DND-41 (cell line): Measurements from ENCODE around the gene MCC.

Experiments used
- ATAC-seq: fragments of 200-7000 bp; cut with Tn5 transposase; 3 replicates; pipeline ENCODE4 v1.9.1; 2021; ENCODE audit warnings: low read depth; ENCODE audit not compliant: insufficient read depth
- DNase-seq: peaks from one replicate; pipeline ENCODE4 v3.0.0-alpha.2; 2020
- H2AFZ ChIP-seq: 2 replicates; pipeline ENCODE4 v1.6.0; 2012; ENCODE audit warnings: low read depth, low read length
- H3K27ac ChIP-seq: 2 replicates; pipeline ENCODE4 v1.5.1; 2012; ENCODE audit warnings: low read length, inconsistent platforms
- H3K27me3 ChIP-seq: fragments of 200-600 bp; sonication (generic); 2 replicates; pipeline ENCODE4 v1.6.0; 2012; ENCODE audit warnings: low read length, mild to moderate bottlenecking, inconsistent platforms; ENCODE audit not compliant: insufficient read depth, poor library complexity
- H3K36me3 ChIP-seq: 2 replicates; pipeline ENCODE4 v1.5.1; 2012; ENCODE audit warnings: low read length, inconsistent platforms; ENCODE audit not compliant: insufficient read depth
- H3K4me1 ChIP-seq: 2 replicates; pipeline ENCODE4 v1.5.1; 2012; ENCODE audit warnings: mild to moderate bottlenecking, low read length; ENCODE audit not compliant: insufficient read depth
- H3K4me2 ChIP-seq: 2 replicates; pipeline ENCODE4 v1.6.0; 2012; ENCODE audit warnings: mild to moderate bottlenecking, moderate library complexity, low read length, inconsistent platforms; ENCODE audit not compliant: insufficient read depth
- H3K4me3 ChIP-seq, 2 experiments: fragments of 200-600 bp in 1 of 2; shearing (Covaris generic) in 1 of 2; 2 replicates each; pipeline ENCODE4 v1.5.1; 2012 to 2016; ENCODE audit warnings: inconsistent platforms in 2 of 2, low read length in 2 of 2, mild to moderate bottlenecking in 2 of 2, low read depth in 1 of 2, moderate library complexity in 1 of 2
- H3K79me2 ChIP-seq: 2 replicates; pipeline ENCODE4 v1.6.0; 2012; ENCODE audit warnings: low read length, inconsistent platforms; ENCODE audit not compliant: insufficient read depth
- H3K9ac ChIP-seq: 2 replicates; pipeline ENCODE4 v1.6.0; 2012; ENCODE audit warnings: low read depth, mild to moderate bottlenecking, inconsistent platforms, low read length, moderate library complexity
- H3K9me3 ChIP-seq: 2 replicates; pipeline ENCODE4 v1.5.1; 2012; ENCODE audit warnings: low read length, moderate library complexity, mild to moderate bottlenecking, inconsistent platforms; ENCODE audit not compliant: insufficient read depth, severe bottlenecking
- H4K20me1 ChIP-seq: 2 replicates; pipeline ENCODE4 v1.6.0; 2012; ENCODE audit warnings: low read length; ENCODE audit not compliant: insufficient read depth
- EZH2 ChIP-seq: IDR thresholded peaks from 3 replicates; pipeline ENCODE4 v1.6.1; 2012; ENCODE audit warnings: borderline replicate concordance, low read depth, mild to moderate bottlenecking, moderate library complexity, low read length, inconsistent platforms; ENCODE audit not compliant: severe bottlenecking
- TF ChIP-seq, protein P1 (sequence below): IDR thresholded peaks from 2 replicates; pipeline ENCODE4 v1.5.1; 2012; ENCODE audit warnings: borderline replicate concordance, low read length, moderate library complexity, mild to moderate bottlenecking; ENCODE audit not compliant: poor library complexity, severe bottlenecking; ENCODE audit errors: extremely low read depth

MCC gene

GRCh38 chr5:113205323-113205722 is 282.9 kb downstream of the MCC start:
- ATAC-seq = no peak
- H4K20me1 ChIP-seq = no peaks in the 10 kb centered on the region
- no peak overlapping the region for H2AFZ ChIP-seq
- H3K27ac ChIP-seq = no peak overlapping the region
- TF ChIP-seq EZH2 = no peak
- TF ChIP-seq, protein P1, sequence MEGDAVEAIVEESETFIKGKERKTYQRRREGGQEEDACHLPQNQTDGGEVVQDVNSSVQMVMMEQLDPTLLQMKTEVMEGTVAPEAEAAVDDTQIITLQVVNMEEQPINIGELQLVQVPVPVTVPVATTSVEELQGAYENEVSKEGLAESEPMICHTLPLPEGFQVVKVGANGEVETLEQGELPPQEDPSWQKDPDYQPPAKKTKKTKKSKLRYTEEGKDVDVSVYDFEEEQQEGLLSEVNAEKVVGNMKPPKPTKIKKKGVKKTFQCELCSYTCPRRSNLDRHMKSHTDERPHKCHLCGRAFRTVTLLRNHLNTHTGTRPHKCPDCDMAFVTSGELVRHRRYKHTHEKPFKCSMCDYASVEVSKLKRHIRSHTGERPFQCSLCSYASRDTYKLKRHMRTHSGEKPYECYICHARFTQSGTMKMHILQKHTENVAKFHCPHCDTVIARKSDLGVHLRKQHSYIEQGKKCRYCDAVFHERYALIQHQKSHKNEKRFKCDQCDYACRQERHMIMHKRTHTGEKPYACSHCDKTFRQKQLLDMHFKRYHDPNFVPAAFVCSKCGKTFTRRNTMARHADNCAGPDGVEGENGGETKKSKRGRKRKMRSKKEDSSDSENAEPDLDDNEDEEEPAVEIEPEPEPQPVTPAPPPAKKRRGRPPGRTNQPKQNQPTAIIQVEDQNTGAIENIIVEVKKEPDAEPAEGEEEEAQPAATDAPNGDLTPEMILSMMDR = no peak
- H3K27me3 ChIP-seq = no peaks in the 10 kb centered on the region
- no peaks in the 10 kb centered on the region for H3K79me2 ChIP-seq
- H3K36me3 ChIP-seq = no peaks in the 10 kb centered on the region
- no peaks in the 10 kb centered on the region for H3K9me3 ChIP-seq
- H3K4me3 ChIP-seq = no peak overlapping the region
- no peak overlapping the region for H3K4me2 ChIP-seq
- H3K9ac ChIP-seq = no peak overlapping the region
- H3K4me1 ChIP-seq = no peaks in the 10 kb centered on the region
- DNase-seq = no peak

- ATAC-seq (no peak), DNase-seq (no peak)
- H3K4me2 ChIP-seq = no peak overlapping the region
Measured at GRCh38 chr5:113204525-113205161, 283.6 kb downstream of the MCC start.

DNA sequence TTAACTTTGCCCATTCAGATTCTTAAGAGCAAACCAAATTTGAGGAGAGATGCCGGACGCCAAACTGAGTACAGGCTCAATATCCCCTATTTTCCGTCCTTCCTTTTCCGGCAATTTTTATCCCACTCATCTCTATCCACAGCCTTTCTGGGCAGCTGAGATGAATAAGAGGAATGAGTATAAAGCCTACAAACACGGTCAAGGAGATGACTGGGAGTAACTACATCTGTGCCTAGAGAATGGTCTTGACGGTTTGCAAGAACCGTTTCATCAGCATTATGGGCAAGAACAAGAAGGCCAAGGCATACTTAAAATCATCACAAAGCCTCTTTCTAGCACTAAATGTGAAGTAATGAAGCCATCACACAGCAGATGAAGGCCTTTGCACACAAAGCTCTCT is 284.3 kb downstream of the MCC start:
- no peaks in the 10 kb centered on the region for H3K27me3 ChIP-seq
- no peak overlapping the region for H3K27ac ChIP-seq
- no peak overlapping the region for H3K4me3 ChIP-seq
- ATAC-seq (no peak), DNase-seq (no peak)
- no peaks in the 10 kb centered on the region for H3K4me1 ChIP-seq
- H3K79me2 ChIP-seq = no peaks in the 10 kb centered on the region
- no peak for TF ChIP-seq EZH2
- TF ChIP-seq, protein P1 = no peak
- H3K9me3 ChIP-seq = no peaks in the 10 kb centered on the region
- no peak overlapping the region for H3K9ac ChIP-seq
- no peak overlapping the region for H3K4me2 ChIP-seq
- H2AFZ ChIP-seq = 0 out of 2 replicates have a peak overlapping the region, but pooled peaks have one; percentile 38
- H3K36me3 ChIP-seq = no peaks in the 10 kb centered on the region
- H4K20me1 ChIP-seq = no peaks in the 10 kb centered on the region

More at GRCh38 chr5:113204525-113205161, 283.6 kb downstream of the MCC start:
- Histone ChIP-seq H3K9ac (no peak overlapping the region), H3K27me3 (no peaks in the 10 kb centered on the region), H3K79me2 (no peaks in the 10 kb centered on the region), H3K9me3 (no peaks in the 10 kb centered on the region), H3K27ac (no peak overlapping the region), H4K20me1 (no peaks in the 10 kb centered on the region), H3K4me3 (no peak overlapping the region), H3K36me3 (no peaks in the 10 kb centered on the region), H3K4me1 (no peaks in the 10 kb centered on the region), H2AFZ (no peak overlapping the region)
- TF ChIP-seq EZH2 = no peak
- TF ChIP-seq, protein P1 = no peak
